Nephron (organoid): ENCODE measurements around the gene SCMH1.

Experiments used
- H3K27ac Mint-ChIP-seq, 3 experiments: 2 replicates each; pipeline ENCODE4 v1.8.0; 2020; ENCODE audit warnings: mixed read lengths in 3 of 3, mild to moderate bottlenecking in 2 of 3, moderate library complexity in 1 of 3
- H3K27me3 Mint-ChIP-seq: 2 replicates; pipeline ENCODE4 v1.8.0; 2021; ENCODE audit warnings: low read depth, mild to moderate bottlenecking, moderate library complexity, mixed read lengths
- H3K36me3 Mint-ChIP-seq: 2 replicates; pipeline ENCODE4 v1.8.0; 2020; ENCODE audit warnings: low read depth, mixed read lengths
- H3K4me1 Mint-ChIP-seq: 2 replicates; pipeline ENCODE4 v1.8.0; 2020; ENCODE audit warnings: mixed read lengths
- H3K4me3 Mint-ChIP-seq, 3 experiments: 2 replicates each; pipeline ENCODE4 v1.8.0; 2020; ENCODE audit warnings: mild to moderate bottlenecking in 3 of 3, mixed read lengths in 3 of 3, moderate library complexity in 2 of 3
- H3K9me3 Mint-ChIP-seq: 2 replicates; pipeline ENCODE4 v1.8.0; 2020; ENCODE audit warnings: mixed read lengths
- CTCF ChIP-seq, 3 experiments: fragments of 200-600 bp; sonication (generic); IDR thresholded peaks; one replicate each; pipeline ENCODE4 v1.5.0; 2021; ENCODE audit warnings: antibody characterized with exemption in 3 of 3; ENCODE audit not compliant: unreplicated experiment in 3 of 3

The SCMH1 gene

GRCh38 chr1:41072051-41072450 lies 170.1 kb downstream of the SCMH1 start:
- Mint-ChIP-seq H3K4me3 (no peak overlapping the region), H3K27ac (no peak overlapping the region), H3K27me3 (no peaks in the 10 kb centered on the region), H3K36me3 (peaks cover 42% of the 10 kb centered on the region), H3K9me3 (peaks cover 7% of the 10 kb centered on the region), H3K4me1 (no peaks in the 10 kb centered on the region)
- TF ChIP-seq CTCF (IDR thresholded peaks at IDR 0.05; ENCODE audit: unreplicated experiment in 3 of 3) = no peak

GRCh38 chr1:41056907-41057306 lies 185.2 kb downstream of the SCMH1 start:
- Mint-ChIP-seq H3K27me3 (no peaks in the 10 kb centered on the region), H3K27ac (no peak overlapping the region), H3K36me3 (peaks cover 81% of the 10 kb centered on the region), H3K9me3 (peaks cover 19% of the 10 kb centered on the region), H3K4me1 (peaks cover 5% of the 10 kb centered on the region), H3K4me3 (no peak overlapping the region)
- no peak for TF ChIP-seq CTCF (IDR thresholded peaks at IDR 0.05; ENCODE audit: unreplicated experiment in 3 of 3)

GRCh38 chr1:41053316-41053715 lies 188.8 kb downstream of the SCMH1 start:
- Mint-ChIP-seq H3K36me3 (peaks cover 63% of the 10 kb centered on the region), H3K27ac (peak overlapping the region in 1 of 3 experiments; percentile 62), H3K27me3 (no peaks in the 10 kb centered on the region), H3K9me3 (no peaks in the 10 kb centered on the region), H3K4me3 (no peak overlapping the region), H3K4me1 (peaks cover 5% of the 10 kb centered on the region)
- no peak for TF ChIP-seq CTCF (IDR thresholded peaks at IDR 0.05; ENCODE audit: unreplicated experiment in 3 of 3)

GRCh38 chr1:41051022-41051421 lies 191.1 kb downstream of the SCMH1 start:
- no peak overlapping the region for H3K4me3 Mint-ChIP-seq
- H3K27me3 Mint-ChIP-seq = no peaks in the 10 kb centered on the region
- H3K4me1 Mint-ChIP-seq = peaks cover 5% of the 10 kb centered on the region
- peaks cover 67% of the 10 kb centered on the region for H3K36me3 Mint-ChIP-seq
- H3K27ac Mint-ChIP-seq = no peak overlapping the region
- H3K9me3 Mint-ChIP-seq = no peaks in the 10 kb centered on the region
- no peak for TF ChIP-seq CTCF (IDR thresholded peaks at IDR 0.05; ENCODE audit: unreplicated experiment in 3 of 3)

GRCh38 chr1:41048540-41048939 lies 193.6 kb downstream of the SCMH1 start:
- no peak for TF ChIP-seq CTCF (IDR thresholded peaks at IDR 0.05; ENCODE audit: unreplicated experiment in 3 of 3)
- no peak overlapping the region for H3K4me3 Mint-ChIP-seq
- H3K27me3 Mint-ChIP-seq = no peaks in the 10 kb centered on the region
- H3K4me1 Mint-ChIP-seq = peaks cover 3% of the 10 kb centered on the region
- H3K9me3 Mint-ChIP-seq = no peaks in the 10 kb centered on the region
- H3K36me3 Mint-ChIP-seq = peaks cover 65% of the 10 kb centered on the region
- no peak overlapping the region for H3K27ac Mint-ChIP-seq

- H3K4me1 Mint-ChIP-seq = no peaks in the 10 kb centered on the region
Measured at GRCh38 chr1:41046347-41046775, 195.7 kb downstream of the SCMH1 start.

More at GRCh38 chr1:41046347-41046775, 195.7 kb downstream of the SCMH1 start:
- no peaks in the 10 kb centered on the region for H3K9me3 Mint-ChIP-seq
- TF ChIP-seq CTCF (IDR thresholded peaks at IDR 0.05; ENCODE audit: unreplicated experiment in 3 of 3) = no peak
- H3K27ac Mint-ChIP-seq = no peak overlapping the region
- peaks cover 61% of the 10 kb centered on the region for H3K36me3 Mint-ChIP-seq
- no peak overlapping the region for H3K4me3 Mint-ChIP-seq
- no peaks in the 10 kb centered on the region for H3K27me3 Mint-ChIP-seq
